RWPE1 (cell line): ENCODE data around the gene RAB4A.

Source experiments
- CTCF ChIA-PET: fragments of 350-600 bp; sonication (Branson Sonifier 250); formaldehyde crosslinking; extraction: SDS; loops from one replicate; lab custom pipeline; 2021; lab: Yijun Ruan, JAX
- POLR2A ChIA-PET: fragments of 400-600 bp; formaldehyde crosslinking; extraction: SDS; loops from one replicate; lab custom pipeline; 2020; ENCODE audit warnings: antibody characterized with exemption; ENCODE audit not compliant: low non-redundant PET; lab: Yijun Ruan, JAX
- DNase-seq: peaks from one replicate; pipeline ENCODE4 v3.0.0; 2012; ENCODE audit warnings: low spot score
- H3K27ac ChIP-seq: fragments of 450-650 bp; 2 replicates; pipeline ENCODE4 v1.5.1; 2017
- TF ChIP-seq, protein P1 (sequence below): fragments of 450-650 bp; conservative IDR thresholded peaks from 2 replicates; pipeline ENCODE4 v1.5.1; 2017; ENCODE audit warnings: low read depth, mild to moderate bottlenecking

The RAB4A gene

DNA sequence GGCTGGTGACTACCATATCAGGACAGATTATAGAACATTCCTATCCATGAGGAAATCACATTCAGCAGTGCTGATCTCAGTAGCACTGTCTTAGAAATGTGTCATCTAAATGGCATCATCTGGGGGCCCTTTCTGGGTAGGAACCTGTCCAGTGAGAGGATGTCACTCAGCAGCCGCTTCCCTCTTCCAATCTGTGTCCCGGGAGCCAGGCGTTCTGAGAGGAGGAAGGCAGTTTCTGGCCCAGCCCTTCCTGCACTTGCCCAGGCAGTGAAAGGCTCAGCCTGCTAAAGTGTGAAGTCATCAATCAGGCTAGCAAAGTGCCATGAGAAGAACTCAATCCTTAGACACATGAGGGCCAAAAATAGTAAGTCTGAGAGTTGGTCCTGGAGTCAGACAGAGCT lies 25.6 kb downstream of the RAB4A start:
- ChIA-PET CTCF (no interaction called here), POLR2A (interaction anchor here (0.6 kb wide), 1 partner anchor 22 kb away, joined by 4 read pairs; no protein-coding TSS in a partner anchor)
- TF ChIP-seq, protein P1, sequence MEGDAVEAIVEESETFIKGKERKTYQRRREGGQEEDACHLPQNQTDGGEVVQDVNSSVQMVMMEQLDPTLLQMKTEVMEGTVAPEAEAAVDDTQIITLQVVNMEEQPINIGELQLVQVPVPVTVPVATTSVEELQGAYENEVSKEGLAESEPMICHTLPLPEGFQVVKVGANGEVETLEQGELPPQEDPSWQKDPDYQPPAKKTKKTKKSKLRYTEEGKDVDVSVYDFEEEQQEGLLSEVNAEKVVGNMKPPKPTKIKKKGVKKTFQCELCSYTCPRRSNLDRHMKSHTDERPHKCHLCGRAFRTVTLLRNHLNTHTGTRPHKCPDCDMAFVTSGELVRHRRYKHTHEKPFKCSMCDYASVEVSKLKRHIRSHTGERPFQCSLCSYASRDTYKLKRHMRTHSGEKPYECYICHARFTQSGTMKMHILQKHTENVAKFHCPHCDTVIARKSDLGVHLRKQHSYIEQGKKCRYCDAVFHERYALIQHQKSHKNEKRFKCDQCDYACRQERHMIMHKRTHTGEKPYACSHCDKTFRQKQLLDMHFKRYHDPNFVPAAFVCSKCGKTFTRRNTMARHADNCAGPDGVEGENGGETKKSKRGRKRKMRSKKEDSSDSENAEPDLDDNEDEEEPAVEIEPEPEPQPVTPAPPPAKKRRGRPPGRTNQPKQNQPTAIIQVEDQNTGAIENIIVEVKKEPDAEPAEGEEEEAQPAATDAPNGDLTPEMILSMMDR: no peak
- peak overlapping the region; percentile 62 for H3K27ac ChIP-seq
- DNase-seq: peak; percentile 61

DNA sequence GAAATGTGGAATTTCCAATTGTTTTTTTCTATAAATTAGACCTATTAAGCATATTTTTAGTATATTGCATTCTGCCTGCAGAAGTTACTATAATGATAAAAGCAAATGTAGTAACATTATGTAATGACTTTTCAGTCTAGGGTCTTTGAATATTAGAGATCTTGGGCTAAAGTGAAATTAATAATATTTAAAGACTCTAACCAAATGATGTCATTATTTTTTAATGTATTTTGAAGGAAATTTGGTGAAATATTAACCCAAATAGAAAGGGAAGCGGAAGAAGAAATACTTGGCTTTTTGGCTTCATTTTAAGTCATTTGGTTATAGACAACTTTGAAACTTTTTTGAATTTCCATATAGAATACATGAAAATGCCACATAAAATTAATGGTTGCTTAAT lies 26.8 kb downstream of the RAB4A start:
- POLR2A ChIA-PET: no interaction called here
- DNase-seq: no peak
- CTCF ChIA-PET: no interaction called here

DNA sequence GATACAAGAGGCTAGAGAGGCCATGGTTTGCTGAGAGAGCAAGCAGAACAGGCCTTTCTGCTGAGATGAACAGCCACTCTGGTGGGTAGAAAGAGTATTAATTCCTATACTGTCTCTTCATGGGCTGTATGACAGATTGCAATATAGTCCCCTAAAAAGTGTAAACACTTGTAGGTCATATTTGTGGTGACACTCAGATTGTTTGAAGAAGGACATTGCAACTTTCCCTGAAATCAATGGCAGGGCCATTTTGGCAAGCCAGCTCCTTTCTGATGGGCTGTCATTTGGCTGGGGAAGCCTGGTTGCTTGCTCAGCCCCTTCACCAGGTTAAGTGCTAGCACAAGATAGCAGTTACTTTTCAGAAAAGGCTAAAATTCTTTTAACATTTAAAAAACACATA lies 27.5 kb downstream of the RAB4A start:
- DNase-seq: no peak
- TF ChIP-seq, protein P1: no peak
- H3K27ac ChIP-seq: no peak overlapping the region
- POLR2A ChIA-PET: no interaction called here
- CTCF ChIA-PET: no interaction called here

More for the DNA sequence above, 26.8 kb downstream of the RAB4A start:
- TF ChIP-seq, protein P1: no peak
- H3K27ac ChIP-seq: no peak overlapping the region

DNA sequence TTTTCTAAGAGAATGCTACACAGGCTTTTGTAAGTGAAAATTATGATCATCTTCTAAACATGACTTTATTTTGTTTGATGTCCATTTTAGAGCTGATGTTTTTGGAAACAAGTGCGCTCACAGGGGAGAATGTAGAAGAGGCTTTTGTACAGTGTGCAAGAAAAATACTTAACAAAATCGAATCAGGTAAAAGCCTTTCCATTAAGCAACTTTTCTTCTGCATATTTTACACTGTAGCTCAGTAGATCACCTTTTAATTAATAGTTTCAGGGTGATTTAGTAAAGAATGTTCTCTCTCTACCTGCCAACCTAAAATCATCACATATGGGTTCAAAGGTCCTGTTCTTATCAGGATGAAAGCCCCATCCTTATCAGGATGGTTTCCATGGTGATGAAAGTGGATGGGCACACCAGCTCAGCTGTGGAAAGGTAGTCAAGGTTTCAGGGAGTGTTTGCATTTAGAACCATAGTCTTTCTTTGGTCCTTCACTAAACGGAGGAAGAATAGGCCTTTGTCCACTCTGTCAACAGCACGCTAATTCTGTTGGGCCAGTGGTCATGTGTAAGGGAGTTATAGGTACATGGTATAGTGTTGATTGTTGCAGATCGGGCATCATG lies 28.1 kb downstream of the RAB4A start:
- ChIA-PET CTCF (no interaction called here), POLR2A (no interaction called here)
- TF ChIP-seq, protein P1: no peak
- no peak for DNase-seq
- no peak overlapping the region for H3K27ac ChIP-seq

DNA sequence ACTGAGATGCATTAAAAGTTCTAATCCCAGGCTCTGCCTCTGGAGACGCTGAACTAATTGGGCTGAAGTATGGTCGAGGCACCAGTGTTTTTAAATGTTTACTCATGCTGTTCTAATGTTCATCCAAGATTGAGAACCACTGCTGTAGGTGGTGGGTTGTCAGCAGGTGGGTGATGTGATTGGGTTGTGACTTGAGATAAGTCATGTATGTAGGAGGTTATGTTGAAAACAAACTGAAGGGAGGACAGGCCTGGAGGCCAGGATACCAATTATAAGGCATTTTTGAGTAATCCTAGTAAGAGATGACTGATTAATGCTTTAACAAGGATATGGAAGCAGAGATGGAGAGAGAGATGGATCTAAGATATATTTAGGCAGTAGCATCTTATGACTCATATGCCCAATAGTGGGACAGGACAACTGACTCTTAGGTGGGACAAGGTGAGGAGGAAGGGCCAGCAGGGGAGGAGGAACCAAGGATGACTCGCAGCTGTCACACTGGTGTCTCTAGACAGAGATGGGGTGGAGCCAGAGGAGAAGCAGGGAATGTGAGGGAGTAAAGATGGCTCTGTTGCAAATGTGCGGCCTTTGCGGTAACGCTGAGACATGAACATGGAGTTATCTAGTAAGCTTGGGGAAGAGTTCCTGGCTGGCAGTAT lies 29.3 kb downstream of the RAB4A start:
- ChIA-PET CTCF (no interaction called here), POLR2A (no interaction called here)
- no peak for DNase-seq
- H3K27ac ChIP-seq: no peak overlapping the region
- TF ChIP-seq, protein P1: no peak

DNA sequence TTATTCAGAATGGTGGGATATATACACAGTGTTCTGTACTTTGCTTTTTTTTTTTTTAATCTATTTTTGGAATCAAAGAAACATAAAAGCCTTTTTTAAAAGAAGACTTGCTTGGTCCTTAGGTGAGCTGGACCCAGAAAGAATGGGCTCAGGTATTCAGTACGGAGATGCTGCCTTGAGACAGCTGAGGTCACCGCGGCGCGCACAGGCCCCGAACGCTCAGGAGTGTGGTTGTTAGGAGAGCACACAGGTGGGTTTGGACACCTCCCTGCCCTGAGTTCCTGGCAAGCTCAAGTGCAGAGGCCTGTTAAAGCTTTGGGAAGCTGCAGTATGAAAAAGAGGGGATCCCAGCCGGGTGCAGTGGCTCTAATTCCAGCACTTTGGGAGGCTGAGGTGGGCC lies 31.8 kb downstream of the RAB4A start:
- CTCF ChIA-PET: no interaction called here
- TF ChIP-seq, protein P1: no peak
- POLR2A ChIA-PET: interaction anchor here (0.6 kb wide), 1 partner anchor 32 kb away, joined by 4 read pairs; the partner anchor contains the start of gene RAB4A
- H3K27ac ChIP-seq: no peak overlapping the region
- DNase-seq: no peak
